M059J (cell line): ENCODE measurements around the gene SPNS2. TPM values are rescaled to one million over a fixed set of nuclear protein-coding genes. Genes with fewer than 3 reads are reported as not detected.
"Not testable (repeated sequence)": the region's sequence is repeated elsewhere in the genome, so short reads cannot be mapped to it uniquely, and the experiment has no call there.

ENCODE experiments used
- DNase-seq: peaks from one replicate; pipeline ENCODE4 v3.0.0-alpha.2; 2012; ENCODE audit warnings: low read depth
- total RNA-seq: library from RNA; depleted of rRNA; stranded (reverse); fragments of >200 nt; shearing (Covaris generic); gene quantifications from 2 replicates; pipeline ENCODE4 v1.2.3, GENCODE V29; 2014

Gene SPNS2
- total RNA-seq, 1 experiment from 2014 or later = 0.52 TPM

DNA sequence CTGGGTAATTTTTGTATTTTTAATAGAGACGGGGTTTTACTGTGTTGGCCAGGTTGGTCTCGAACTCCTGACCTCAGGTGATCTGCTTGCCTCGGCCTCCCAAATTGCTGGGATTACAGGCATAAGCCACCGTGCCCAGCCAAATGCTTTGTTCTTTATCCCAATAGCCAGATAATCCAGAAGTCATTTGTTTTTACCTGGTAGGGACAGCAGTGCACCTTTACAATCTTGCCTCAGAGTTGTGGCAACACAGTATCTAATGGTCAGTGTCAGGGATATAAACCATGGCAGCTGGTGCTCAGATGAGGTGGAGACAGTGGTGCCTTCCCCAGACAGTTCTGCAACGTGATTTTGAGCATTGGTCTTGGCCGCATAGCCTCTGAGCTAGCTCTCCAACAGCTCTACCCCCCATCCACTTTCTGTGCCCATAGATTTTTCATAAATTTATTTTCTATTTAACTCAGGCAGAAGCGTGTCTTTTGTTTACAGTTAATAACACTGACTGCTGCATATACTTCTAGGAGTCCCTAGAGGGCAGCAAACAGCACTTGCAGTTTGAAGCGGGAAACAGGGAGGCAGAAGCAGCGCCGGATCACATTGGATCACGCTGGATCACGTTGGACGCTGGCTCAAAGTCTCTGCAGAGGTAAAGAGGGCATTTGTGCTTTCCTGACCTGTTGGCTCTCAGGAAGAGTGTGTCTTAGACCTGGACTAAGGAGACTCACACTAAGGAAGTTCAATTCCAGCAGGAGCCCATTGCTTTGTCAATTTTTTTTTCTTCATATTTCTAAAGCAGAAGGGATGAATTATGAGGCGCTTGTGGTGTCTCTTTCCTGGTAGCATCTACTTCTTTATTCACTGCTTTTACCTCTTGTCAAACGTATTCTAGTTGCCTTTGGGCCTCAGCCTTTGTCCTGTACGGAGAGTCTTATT, 66.8 kb downstream of the SPNS2 start:
- peak; percentile 79 for DNase-seq

DNA sequence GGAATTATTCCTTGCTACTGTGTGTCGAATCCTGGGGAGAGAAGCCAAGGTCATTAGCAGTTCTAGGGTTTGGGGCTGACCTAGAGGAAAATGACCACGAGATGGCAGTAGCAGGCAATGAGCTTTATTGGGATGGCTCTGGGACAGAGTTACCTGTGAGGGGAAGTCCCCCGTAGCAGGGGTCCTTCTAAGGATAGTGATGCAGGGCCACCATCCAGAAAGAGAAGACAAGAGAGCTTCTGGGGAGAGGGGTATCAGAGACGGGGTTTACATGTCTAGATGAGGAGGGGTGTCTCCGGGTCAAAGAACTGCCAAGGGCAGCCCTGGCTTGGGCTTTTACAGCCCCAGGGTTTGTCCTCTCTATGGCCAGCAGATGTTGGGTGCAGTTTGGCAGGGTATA, 68.1 kb downstream of the SPNS2 start:
- peak; percentile 60 for DNase-seq

DNA sequence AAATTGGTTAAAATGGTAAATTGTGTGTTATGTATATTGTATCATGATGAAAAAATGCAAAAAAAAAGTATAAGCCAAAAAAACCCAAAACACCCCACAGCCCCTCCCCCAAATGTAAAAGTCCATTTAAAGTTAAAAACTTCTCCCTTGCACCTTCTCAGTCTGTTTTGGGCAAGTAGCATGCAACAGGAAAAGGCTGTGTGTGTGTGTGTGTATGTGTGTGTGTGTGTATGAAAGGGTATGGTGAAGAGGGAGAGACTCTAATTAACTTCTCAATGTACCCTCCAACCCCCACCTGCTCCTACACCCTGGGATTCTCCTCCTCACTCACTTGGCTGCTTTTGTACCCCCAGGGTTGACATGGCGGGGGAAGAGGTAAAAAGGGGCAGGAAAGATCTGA, 70.9 kb downstream of the SPNS2 start:
- DNase-seq = no peak

DNA sequence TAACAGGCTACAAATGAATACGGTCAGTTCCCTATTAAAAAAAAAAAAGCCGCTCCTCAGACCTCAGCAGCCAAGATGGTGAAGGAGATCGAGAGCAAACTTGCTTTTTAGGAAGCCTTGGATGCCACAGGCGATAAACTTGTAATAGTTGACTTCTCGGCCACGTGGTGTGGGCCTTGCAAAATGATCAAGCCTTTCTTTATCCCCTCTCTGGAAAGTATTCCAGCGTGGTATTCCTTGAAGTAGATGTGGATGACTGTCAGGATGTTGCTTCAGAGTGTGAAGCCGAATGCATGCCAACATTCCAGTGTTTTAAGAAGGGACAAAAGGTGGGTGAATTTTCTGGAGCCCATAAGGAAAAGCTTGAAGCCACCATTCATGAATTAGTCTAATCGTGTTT, 73.5 kb downstream of the SPNS2 start:
- DNase-seq = no peak

DNA sequence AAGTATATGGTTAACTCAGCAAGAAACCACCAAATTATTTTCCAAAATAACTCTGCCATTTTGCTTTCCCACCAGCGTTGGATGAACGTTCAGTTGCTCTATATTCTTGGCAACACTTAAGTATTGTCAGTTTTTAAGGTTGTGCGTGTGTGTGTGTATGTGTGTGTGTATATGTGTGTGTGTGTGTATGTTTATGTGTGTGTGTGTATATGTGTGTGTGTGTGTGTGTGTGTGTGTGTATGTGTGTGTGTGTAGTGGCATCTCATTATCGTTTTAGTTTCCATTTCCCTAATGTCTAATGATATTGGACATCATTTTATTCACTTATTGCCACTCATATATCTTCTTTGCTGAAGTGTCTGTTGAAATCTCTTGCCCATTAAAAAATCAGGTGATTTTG, 74.4 kb downstream of the SPNS2 start:
- no peak for DNase-seq

DNA sequence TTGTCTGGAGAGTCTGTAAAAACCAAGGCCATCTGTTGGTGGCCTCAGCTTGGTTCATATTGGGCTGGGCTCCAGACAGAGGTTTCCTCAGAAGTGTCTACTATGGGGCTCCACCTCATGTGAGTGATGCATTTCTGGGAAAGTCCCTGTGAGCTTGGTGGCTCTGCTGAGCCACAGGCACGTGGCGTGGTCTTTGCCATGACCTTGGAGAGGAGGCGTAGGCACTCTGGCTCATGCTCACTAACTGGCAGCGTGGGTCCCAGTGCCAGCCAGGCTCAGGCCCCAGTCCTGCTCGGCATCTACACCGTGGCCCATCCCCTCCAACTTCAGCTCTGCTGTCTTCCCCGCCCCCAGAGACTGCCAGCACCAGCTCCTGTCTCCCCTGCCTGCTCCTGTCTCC, 75.0 kb downstream of the SPNS2 start:
- peak; percentile 63 for DNase-seq

DNA sequence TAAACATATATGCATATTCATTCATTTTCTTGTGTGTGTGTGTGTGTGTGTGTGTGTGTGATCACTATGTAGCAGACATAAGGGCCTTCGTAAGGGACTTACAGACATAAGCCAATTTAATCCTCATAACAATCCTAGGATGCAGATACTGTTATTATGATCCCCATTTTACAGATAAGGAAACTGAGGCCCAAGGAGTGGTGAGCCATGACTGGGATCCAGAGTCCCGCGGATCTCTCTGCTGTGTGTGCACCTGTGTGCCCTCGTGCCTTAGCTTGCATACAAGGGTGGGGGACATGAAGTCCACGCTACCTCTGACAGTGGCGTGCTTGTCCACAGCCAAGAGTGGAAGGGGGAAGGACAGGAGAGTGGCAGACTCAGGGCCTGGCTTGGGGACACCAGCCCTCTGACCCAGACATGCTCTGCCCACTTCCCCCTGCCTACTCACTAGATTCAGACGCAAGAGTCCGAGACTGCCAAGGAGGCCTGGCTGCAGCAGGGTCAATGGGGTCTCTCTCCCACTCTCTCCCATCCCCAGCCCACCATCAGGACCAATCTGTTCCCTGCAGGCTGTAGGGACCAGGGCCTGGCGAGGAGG, 75.9 kb downstream of the SPNS2 start:
- no peak for DNase-seq

DNA sequence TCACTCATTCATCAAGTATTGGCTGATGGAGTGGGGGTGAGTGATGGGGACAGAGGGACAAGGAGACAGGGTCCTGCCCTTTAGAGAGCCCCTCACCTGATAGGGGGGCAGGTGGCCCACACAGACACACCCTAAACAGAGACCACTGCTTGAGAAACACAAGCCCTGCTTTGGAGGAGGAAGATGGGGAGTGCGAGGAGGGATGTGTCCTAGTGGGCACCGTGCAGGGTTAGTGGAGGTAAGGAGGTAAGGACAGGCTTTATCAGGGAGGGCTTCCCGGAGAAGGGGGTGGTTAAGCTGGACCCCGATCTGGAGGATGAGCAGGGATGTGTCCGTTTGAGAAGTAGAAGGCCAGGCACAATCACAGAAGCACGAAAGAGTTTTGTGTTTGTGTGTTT, 77.5 kb downstream of the SPNS2 start:
- DNase-seq = no peak

DNA sequence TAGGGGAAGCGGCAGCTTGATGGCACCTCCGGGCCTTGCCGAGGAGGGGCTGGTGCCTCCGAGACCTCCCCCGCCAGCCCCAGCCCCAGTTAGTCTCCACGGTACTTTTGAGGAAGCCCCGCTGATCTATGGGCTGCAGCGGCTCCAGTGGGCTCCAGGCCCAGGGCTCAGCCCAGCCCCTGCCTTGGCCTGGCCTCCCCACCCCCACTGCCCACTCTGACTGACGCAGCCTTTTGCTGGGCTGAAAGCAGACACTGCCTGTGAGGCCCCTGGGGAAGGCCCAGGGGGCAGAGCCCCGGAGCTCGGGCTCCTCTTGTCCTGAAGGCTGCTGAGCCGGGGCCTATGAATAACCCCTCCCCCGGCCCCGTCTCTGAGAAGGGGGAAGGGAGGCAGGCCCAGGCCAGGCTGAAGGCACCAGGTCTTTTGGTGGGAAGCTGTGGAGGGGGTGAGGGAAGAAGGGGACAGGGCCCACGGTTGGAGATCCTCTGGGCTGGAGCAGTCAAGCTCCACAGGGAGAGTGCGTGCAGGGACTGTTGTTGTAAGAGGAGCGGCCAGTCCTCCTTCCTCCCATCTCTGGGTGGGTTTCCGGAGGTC, 78.1 kb downstream of the SPNS2 start:
- DNase-seq = no peak

DNA sequence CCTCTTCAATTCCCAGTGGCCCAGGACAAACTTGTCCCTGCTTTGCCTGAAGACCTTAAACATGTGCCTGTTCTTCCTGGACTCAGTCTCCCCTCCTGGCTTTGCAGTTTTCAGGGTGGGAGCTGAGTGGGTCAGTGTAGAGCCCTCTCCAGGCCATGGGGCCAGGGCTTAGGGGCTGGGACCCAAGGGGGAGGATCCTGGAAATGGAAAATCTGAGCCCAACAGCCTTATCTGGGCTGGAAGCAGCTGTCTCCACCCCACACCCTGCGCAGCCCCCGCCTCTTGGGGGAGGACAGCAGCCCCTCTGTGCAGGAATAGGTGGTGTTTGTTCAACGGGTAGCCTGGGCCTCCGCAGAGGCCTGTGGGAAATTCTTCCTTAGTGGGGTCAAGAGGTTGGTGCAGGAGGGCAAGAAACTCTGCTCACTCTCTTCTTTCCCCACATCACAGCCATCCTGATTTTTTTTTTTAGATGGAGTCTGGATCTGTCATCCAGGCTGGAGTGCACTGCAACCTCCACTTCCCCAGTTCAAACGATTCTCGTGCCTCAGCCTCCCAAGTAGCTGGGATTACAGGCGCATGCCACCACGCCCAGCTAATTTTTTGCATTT, 78.8 kb downstream of the SPNS2 start:
- DNase-seq = no peak

DNA sequence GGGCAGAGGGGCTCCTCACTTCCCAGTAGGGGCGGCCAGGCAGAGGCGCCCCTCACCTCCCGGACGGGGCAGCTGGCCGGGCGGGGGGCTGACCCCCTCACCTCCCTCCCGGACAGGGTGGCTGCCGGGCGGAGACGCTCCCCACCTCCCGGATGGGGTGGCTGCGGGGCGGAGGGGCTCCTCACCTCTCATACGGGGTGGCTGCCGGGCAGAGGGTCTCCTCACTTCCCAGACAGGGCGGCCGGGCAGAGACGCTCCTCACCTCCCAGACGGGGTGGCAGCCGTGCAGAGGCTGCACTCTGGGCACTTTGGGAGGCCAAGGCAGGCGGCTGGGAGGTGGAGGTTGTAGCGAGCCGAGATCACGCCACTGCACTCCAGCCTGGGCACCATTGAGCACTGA, 79.7 kb downstream of the SPNS2 start:
- not testable (repeated sequence) for DNase-seq

DNA sequence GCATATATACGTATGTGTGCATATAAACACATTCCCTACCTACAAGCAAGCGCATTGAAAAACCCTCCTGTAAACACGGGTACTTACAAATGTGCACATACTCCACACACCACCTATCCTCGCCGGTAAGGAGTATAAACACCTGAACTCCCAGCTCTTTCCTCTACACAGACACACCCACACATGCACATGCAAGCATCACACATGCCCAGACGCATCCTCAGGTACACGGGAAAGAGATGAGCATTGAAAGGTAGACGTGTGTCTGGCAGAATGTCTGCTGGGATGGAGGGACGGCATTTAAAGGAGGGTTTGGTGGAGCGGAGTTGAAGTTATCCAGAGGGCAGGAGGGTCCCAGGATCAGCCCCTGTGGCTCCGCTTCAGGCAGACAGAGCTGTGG, 81.0 kb downstream of the SPNS2 start:
- no peak for DNase-seq

DNA sequence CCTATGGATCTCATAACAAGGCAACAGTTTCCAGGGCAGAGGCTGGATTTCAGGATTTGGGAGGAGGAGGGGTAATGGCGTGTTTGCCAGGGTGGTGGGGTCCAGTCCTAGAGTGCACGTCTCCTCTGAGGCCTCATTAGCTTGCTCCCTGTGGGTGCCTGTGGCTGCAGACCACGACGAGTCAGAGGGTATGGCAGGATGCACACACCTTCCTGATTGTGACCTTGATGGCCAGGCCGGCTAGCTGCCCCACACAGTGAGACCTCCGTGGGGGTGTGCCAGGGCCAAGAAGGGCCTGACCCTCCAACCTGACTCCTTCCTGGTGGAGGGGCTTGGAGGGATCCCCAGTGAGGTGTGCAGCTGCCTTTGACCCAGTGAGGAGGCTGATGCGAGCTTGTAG, 81.6 kb downstream of the SPNS2 start:
- no peak for DNase-seq

DNA sequence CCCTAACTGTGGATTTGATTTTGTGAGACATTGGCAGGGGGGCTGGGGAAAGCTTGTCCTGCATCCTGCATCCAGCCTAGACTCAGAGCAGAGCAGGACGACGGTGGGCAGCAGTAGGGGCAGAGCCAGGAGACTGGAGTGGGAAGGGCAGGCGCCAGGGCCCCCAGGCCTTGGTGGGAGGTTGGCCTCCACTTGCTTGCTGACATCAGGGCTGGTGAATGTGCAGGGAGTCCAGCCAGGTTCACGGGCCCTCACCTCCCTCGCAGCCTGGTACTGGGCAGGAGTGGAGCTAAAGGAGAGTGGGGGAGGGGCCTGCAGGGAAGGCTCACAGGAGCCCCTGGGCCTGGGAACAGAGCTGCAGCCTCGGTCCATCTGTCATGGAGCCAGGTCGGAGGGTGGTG, 83.4 kb downstream of the SPNS2 start:
- DNase-seq = no peak

DNA sequence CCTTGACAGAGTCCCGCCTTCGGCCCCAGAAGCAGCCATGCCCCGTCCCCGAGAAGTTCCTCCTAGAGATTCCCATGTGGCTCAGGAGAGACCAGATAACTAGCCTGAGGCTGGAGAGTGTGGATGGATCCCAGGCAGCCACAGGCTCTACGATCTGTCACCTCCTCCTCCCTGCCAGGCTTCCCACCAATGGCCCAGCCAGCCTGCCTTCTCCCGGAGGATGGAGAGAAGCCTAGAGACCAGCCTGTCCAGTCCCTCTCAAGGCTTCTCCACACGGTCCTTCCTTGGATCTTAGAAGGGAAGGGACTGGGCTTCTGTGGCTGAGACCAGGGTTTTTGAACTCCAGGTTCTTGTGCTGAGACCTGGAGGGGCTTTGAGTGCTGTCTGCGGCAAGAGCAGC, 84.0 kb downstream of the SPNS2 start:
- no peak for DNase-seq

DNA sequence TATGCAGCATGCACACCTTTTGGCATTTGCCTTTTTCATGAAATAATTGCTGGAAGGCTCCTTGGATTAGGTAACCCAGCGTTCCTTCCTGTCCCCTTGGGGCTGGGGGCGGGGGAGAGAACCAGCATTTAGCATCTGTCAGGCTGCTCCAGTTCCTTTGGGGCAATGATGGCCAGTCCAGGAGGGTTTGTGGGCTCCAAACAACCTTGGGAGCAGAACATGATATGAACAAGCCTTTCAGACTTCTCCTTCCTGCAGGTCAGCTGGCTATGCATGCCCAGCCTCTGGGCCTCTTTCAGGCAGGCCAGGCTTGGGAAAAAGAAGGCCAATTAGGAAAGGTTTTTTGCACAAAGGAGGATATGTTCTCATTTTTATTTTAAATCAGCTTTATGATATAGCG, 84.5 kb downstream of the SPNS2 start:
- no peak for DNase-seq

DNA sequence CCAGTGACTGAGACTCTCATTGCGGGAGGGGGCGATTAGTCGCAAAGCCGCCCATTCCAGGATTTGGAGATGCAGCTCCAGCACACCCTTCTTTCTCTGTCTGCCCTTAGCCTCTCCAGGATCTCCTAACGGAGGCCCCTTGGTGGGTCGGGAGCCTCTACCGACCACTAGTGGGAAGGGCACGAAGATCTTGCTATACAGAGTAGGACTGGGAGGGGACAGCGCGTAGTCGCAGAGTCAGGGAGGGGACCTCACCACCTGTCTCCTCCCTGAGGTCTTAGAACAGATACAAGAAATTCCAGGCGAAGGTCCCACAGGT, 85.1 kb downstream of the SPNS2 start:
- no peak for DNase-seq

DNA sequence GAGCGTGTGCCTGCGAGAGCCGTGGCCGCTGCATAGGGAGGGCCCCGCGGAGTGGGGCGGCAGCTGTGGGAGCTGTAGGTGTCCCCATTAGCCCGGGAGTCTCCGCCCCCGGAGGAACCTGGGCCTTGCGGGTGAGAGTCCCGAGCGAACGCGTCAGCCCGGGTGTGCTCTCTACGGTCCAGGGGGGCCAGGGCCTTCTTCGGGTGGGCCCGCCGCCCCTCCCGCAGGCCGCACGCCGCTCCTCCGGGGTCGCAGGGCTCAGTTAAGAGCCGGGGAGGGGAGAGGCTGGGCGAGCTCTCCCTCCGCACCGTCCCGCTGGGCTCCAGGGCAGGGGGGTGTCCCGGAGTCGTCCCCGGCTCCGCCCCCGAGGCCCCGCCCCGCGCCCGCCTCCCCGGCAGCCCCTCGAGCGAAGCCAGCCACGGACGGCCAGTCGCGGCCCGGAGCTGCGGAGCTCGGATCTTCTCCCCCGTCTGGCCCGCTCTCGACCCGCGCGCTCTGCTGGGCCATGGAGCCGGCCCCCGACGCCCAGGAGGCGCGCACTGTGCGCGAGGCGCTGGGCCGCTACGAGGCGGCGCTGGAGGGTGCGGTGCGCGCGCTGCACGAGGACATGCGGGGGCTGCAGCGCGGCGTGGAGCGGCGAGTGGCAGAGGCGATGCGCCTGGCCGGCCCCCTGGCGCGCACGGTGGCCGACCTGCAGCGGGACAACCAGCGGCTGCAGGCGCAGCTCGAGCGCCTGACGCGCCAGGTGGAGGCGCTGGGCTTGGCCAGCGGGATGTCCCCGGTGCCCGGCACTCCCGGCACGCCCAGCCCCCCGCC, 85.6 kb downstream of the SPNS2 start, which contains the start of gene SMTNL2:
TSS of gene SMTNL2 (plus strand) at position 429 of the 816 bp plus-strand sequence. CDS start at position 506, 77 bp downstream.
- no peak for DNase-seq

DNA sequence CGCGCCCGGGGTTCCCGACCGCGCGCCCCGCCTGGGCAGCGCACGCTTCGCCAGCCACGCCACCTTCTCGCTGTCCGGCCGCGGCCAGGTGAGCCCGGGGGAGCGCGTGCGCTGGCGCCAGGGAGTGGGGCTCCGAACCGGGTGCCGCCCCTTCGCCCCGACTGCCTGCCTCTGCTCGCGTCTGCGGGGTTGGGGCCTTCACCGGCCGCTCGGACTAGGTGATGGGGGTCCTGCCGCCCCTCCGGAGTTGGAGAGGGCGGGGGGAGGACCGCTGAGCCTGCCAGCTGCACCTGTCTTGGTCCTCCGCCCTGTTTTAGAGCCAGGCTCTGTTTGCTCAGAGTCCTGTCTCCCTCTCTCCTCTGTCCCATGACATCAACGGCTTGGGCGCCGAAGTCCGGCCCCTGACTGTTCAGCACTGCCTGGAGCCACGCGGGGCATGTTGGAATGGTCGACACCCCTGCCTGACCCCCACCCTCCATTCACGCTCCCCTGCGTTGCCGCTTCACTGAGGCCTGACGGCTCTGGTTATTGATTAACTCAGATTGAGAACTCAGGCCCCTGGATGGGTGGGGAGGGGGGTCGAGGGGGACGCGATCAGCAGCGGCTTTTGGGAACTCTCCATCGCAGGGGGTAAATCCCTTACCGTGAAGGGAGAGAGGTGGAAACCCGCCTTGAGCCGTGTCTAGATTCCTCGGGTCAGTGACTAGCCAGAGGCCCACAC, 86.4 kb downstream of the SPNS2 start:
- DNase-seq = no peak

DNA sequence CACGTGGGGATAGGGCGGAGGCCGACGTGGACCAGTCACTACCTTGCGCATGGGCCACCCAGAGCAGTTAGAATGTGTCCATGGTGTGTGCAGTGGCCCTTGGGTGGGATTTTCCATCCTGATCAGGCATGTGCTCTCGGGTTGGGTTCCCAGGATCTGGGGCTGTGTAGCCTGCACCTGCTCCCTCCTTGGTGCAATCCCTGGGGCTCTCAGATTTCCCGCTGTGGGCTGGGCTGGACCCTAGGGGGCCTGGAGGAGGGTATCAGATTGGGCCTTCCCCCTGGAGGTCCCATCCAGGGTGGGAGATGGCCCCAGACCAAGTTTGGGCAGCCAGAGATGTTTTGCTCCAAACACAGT, 86.9 kb downstream of the SPNS2 start:
- DNase-seq = no peak

DNA sequence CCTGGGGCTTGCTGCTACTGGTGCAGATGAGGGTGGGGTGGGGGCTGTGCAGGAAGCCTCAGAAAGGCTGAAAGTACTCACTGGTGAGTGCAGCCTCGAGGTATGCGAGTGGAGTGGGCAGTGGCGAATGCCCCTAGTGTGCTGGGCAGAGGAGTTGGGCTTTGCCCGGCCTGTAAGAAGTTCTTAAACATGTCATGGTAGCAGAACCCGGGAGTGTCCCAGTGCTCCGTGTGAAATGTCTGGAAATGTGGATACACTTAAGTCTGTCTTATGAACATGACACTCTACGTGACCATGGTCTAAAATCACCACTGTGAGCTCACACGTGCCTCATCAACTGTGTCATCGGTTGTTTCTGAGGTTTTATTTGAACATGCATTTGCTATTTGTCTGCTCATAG, 87.4 kb downstream of the SPNS2 start:
- DNase-seq = no peak
